Vagina (tissue), 2 donors: Measurements from ENCODE around the gene CNNM2.

Experiments used
- CTCF ChIP-seq, 3 experiments: fragments of 450-650 bp in 2 of 3; fragments of 200-600 bp in 1 of 3; sonication (generic) in 1 of 3; IDR thresholded peaks; one replicate each; pipeline ENCODE4 v1.5.1; 2017 to 2019; ENCODE audit warnings: antibody characterized with exemption in 3 of 3, mild to moderate bottlenecking in 2 of 3, moderate library complexity in 2 of 3
- POLR2A ChIP-seq, 2 donors: fragments of 450-650 bp; IDR thresholded peaks; one replicate each; pipeline ENCODE4 v1.6.1; 2017; ENCODE audit warnings: antibody characterized with exemption in 2 of 2, mild to moderate bottlenecking in 2 of 2, moderate library complexity in 2 of 2

- no peak for TF ChIP-seq POLR2A (IDR thresholded peaks at IDR 0.05)
- no peak for TF ChIP-seq CTCF (IDR thresholded peaks at IDR 0.05)
Measured at GRCh38 chr10:103130910-103131309, 212.8 kb downstream of the CNNM2 start.
